HG03103 (cell line): Measurements from ENCODE around the gene BPIFB4.
"Not testable (repeated sequence)": the region's sequence is repeated elsewhere in the genome, so short reads cannot be mapped to it uniquely, and the experiment has no call there.

ENCODE experiments used
- ATAC-seq: cut with Tn5 transposase; IDR thresholded peaks from one replicate; pipeline ENCODE4 v1.9.1; 2021; ENCODE audit warnings: low read depth; ENCODE audit not compliant: unreplicated experiment

Gene BPIFB4

GRCh38 chr20:33112547-33113386 lies 33.3 kb downstream of the BPIFB4 start:
- no peak for ATAC-seq

DNA sequence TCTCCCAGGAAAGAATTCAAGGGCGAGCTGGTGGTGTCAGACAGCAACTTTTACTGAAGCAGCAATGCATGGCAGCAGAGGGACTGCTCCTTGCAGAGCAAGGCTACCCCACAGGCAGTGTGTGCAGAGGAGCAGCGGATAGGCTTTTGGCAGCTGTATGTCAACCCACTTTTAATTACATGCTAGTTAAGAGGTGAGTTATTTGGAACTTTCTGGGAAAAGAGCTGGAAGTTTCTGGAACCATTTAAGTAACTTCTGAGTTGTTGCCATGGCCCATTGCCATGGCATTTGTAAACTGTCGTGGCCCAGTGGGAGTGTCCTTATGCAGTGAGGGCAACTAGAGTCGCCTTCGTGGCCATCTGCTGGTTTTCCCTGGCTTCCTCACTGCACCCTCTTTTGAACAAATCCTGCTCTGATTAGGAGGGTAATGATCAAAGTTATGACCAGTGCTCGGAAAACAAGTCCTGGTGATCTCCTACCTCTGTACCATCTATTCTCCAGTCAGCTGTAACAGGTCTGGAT lies 34.0 kb downstream of the BPIFB4 start:
- no peak for ATAC-seq

DNA sequence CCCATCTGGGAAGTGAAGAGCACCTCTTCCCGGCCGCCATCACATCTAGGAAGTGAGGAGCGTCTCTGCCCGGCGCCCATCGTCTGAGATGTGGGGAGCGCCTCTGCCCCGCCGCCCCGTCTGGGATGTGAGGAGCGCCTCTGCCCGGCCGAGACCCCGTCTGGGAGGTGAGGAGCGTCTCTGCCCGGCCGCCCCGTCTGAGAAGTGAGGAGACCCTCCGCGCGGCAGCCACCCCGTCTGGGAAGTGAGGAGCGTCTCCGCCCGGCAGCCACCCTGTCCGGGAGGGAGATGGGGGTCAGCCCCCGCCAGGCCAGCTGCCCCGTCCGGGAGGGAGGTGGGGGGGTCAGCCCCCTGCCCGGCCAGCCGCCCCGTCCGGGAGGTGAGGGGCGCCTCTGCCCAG lies 36.1 kb downstream of the BPIFB4 start:
- not testable (repeated sequence) for ATAC-seq

DNA sequence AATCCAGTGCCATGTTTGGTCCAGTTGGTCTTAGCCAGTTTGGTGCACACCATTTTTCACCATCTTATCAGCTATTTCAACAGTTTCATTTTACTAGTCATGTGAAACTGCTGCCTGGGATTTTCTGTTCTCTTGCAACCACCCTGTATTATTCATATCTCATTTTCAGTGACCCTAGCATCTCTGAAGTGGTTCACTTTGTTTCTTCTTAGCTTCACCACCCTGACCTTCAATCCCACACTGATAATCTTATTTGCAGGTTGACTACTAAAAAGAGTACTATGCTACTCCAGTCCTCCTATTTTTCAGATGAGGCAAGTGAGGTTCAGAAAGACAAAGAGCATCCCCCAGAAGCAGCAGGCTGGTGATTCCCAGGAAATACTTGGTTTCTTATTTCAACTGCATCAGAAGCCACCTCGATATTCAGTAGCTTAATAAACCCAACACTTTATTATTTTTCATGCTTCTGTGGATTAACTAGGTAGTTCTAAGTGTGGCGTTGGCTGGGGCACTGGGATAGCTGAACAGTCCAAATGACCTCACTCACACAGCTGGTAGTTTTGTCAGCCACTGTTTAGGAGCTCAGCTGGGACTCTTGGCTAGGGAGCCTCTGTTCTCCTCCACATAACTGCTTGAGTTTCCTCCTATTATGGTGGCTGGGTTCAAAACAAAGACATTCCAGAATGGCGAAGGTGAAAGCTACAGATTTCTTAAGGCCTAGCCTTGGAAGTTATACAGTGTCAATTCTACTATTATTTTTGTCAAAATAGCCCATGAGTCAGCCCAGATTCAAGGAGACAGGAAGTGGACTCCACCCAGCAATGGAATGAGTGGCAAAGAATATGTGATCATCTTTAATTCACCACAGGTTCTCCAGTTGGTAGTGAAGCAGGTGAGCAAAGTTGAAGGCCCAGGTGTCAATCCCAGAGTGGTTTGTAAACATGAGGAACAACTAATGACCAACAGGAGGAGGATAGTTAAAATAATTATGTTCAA lies 40.6 kb downstream of the BPIFB4 start:
- no peak for ATAC-seq

DNA sequence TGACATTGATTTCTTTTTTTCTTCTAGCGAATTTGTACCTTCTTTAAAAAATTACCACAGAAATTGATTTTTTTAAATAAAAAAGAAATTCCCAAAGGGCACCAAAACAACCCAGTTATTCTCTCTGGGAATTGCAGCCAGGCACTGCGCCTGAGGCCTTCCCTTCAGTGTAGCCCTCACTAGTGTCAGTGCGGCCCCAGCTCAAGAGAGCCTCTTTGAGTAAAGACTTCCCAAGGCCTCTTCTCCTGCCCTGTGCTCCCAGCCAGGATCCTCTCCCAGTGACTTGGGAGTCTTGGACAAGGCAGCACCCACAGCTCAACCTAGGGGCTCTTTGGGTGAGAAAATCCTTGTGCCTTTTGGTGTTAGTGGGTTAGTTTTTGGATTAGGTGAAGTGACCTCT lies 41.5 kb downstream of the BPIFB4 start:
- no peak for ATAC-seq

DNA sequence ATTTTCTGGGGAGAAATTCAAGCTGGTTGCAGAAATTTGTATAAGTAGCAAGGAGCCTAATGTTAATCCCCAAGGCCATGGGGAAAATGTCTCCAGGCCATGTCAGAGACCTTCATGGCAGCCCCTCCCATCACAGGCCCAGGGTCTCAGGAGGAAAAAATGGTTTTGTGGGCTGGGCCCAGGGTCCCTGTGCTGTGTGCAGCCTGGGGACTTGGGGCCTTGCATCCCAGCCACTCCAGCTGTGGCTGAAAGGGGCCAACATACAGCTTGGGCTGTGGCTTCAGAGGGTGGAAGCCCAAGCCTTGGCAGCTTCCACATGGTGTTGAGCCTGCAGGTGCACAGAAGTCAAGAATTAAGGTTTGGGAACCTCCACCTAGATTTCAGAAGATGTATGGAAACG lies 42.9 kb downstream of the BPIFB4 start:
- not testable (repeated sequence) for ATAC-seq

- no peak for ATAC-seq
Measured at GRCh38 chr20:33124261-33124660, 44.8 kb downstream of the BPIFB4 start.

GRCh38 chr20:33124994-33125393 lies 45.6 kb downstream of the BPIFB4 start:
- no peak for ATAC-seq

DNA sequence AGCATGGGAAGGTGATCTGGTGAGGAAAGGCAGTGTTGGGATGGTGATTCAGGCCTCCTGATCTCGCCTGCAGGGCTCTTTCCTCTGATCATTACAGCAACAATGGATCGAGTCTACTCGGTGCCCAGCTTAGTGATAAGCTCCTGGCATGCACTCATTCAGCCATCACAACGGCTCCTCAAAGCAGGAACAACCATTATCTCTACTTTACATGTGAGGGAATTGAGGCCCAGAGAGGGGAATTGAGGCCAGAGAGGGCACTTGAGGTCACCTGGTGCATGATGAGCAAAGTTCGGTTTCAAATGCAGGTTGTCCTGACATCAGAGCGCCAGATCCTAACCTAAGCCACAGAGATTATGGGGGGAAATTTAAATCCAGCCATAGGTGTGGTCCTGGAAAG lies 46.5 kb downstream of the BPIFB4 start:
- no peak for ATAC-seq

- ATAC-seq: no peak
Measured at GRCh38 chr20:33127422-33128097, 48.1 kb downstream of the BPIFB4 start.

GRCh38 chr20:33130568-33131061 lies 51.2 kb downstream of the BPIFB4 start:
- no peak for ATAC-seq

DNA sequence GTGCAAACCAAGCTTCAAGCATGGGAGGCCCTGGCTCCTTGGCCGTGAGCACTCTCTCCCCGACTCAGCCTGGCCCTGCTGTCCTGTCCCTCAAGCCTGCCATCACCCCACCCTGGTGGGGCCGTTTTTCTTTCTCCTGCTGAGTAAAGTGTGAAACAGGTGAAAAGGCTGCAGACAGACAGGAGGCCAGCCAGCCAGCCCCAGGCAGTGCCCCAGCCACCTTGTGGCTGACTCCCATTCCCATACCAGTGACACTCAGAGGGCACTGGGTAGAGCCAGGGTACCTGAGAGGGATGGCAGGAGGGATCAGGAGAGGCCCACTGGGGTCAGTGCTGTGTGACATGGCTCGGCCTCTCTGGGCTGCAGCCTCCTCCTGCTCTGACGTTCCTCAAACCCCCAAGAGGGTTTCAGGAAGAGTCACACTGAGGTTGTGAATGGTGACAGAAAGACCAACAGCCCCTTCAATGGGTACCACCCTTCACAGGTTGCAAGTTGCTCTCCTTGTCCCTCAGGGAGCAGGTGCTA lies 52.6 kb downstream of the BPIFB4 start:
- ATAC-seq: no peak

DNA sequence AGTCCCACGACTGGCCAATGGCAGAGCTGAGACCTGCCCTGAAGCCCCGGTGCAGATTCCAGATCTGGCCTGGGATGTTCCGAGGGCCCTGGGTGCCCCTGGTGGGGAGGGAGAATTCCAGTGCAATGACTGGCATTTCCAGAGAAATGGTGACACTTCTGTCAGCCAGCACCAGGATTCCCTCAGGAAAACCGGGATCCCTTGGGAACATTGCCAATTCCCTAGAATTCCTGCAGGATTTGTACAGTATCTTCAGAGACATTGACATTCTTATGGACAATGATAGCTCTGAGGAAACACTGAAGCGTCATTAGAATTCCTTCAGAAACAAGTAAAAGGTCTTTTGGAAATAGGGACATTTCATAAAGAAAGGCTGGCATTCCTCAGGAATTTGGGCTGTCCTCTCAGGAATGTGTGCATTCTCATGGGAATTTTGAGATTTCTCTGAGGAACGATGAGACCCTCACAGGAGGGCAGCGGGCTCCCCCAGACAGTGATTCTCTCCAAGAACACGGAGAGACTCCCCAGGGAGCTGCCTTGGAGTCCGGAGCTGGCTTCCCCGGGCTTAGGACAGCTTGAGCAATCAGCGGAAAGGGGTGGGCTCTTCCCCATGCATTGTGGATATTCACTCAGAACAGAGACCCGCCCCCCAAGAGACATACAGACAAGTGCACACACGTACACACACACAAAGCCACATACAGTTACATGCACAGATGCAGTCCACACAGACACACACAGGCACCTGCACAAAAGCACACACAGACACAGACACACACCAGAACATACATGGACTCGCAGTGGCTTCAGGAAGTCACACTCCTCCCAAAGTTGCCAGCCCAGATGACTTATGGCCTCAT lies 53.3 kb downstream of the BPIFB4 start:
- ATAC-seq: no peak

- no peak for ATAC-seq
Measured at GRCh38 chr20:33133373-33133941, 54.0 kb downstream of the BPIFB4 start.

- no peak for ATAC-seq
Measured at GRCh38 chr20:33137195-33137594, 57.8 kb downstream of the BPIFB4 start.

- no peak for ATAC-seq
Measured at GRCh38 chr20:33139467-33139866, 60.0 kb downstream of the BPIFB4 start.

GRCh38 chr20:33145521-33145920 lies 66.1 kb downstream of the BPIFB4 start:
- no peak for ATAC-seq

GRCh38 chr20:33147299-33147698 lies 67.9 kb downstream of the BPIFB4 start:
- no peak for ATAC-seq

DNA sequence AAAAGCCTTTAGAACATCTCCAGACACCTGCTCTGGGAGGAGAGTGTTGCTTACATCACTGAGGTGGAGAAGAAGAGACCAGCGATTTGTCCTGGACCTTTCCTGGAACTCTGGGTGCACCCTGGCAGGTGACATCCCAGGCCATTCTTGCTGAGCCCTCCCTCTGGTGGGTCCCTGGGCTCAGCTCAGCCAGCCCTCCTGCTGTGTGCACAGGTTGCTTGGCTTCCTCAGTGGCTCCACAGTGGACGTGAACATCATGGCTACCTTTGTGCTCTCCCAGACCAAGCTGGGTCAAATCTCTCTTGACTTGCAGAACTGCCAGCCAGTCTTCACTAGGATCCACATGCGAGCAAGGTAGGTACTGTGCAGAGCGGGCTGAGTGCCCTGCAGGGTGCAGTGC lies 68.6 kb downstream of the BPIFB4 start:
- ATAC-seq: no peak
